Activated CD8-positive, alpha-beta T cell treated with anti-CD3 and anti-CD28 coated beads for 36 hours (primary cell): ENCODE results near the gene CYBRD1. TPM values are rescaled to one million over a fixed set of nuclear protein-coding genes. Genes with fewer than 3 reads are reported as not detected.

Experiments
- ATAC-seq: fragments of 200-7000 bp; cut with Tn5 transposase; one replicate; pipeline ENCODE4 v1.10.0; 2021; ENCODE audit warnings: mild to moderate bottlenecking, moderate library complexity
- CTCF ChIA-PET: fragments of 350-600 bp; sonication (Branson Sonifier 250); formaldehyde crosslinking; loops from one replicate; lab custom pipeline; 2021; ENCODE audit warnings: antibody characterized with exemption; lab: Charles Lee
- POLR2A ChIA-PET: fragments of 350-600 bp; sonication (Branson Sonifier 250); formaldehyde crosslinking; loops from one replicate; lab custom pipeline; 2021; ENCODE audit warnings: antibody characterized with exemption; lab: Charles Lee
- DNase-seq: peaks from one replicate; pipeline ENCODE4 v3.0.0-alpha.2; 2020
- H3K27ac Mint-ChIP-seq: one replicate; pipeline ENCODE4 v1.8.0; 2021; ENCODE audit warnings: mild to moderate bottlenecking, mixed read lengths
- H3K27me3 Mint-ChIP-seq: one replicate; pipeline ENCODE4 v1.8.0; 2021; ENCODE audit warnings: mixed read lengths
- H3K36me3 Mint-ChIP-seq: one replicate; pipeline ENCODE4 v1.8.0; 2021; ENCODE audit warnings: low read depth, mixed read lengths
- H3K4me1 Mint-ChIP-seq: one replicate; pipeline ENCODE4 v1.8.0; 2021; ENCODE audit warnings: low read depth, mixed read lengths
- H3K4me3 Mint-ChIP-seq: one replicate; pipeline ENCODE4 v1.8.0; 2021; ENCODE audit warnings: mild to moderate bottlenecking, moderate library complexity, mixed read lengths
- H3K9me3 Mint-ChIP-seq: one replicate; pipeline ENCODE4 v1.8.0; 2021; ENCODE audit warnings: mixed read lengths
- CTCF ChIP-seq: fragments of 200-600 bp; IDR thresholded peaks from one replicate; pipeline ENCODE4 v1.8.0; 2022; ENCODE audit warnings: antibody characterized with exemption, mild to moderate bottlenecking
- intact Hi-C: fragments of 100-400 bp; cut with micrococcal nuclease; formaldehyde crosslinking; loops from one replicate; pipeline ENCODE4 v1.10.0; 2022
- total RNA-seq, 2 experiments: library from RNA; stranded (reverse); gene quantifications; one replicate each; pipeline ENCODE4 v1.2.3, GENCODE V29; 2021

CYBRD1 gene
- total RNA-seq, 2 experiments from 2014 or later, result 0.79 to 1.2 TPM

- no peak for ATAC-seq
- H3K27ac Mint-ChIP-seq, result no peak overlapping the region
Observed at GRCh38 chr2:171595896-171596295, 73.6 kb downstream of the CYBRD1 start.

GRCh38 chr2:171598713-171599319 lies 76.5 kb downstream of the CYBRD1 start:
- CTCF ChIA-PET, result interaction anchor here (0.6 to 3.1 kb wide), 39 partner anchors 8 to 864 kb away, joined by 3 to 28 read pairs (median 3); partner anchors contain the start of genes DYNC1I2 and GAD1
- peaks cover 4% of the 10 kb centered on the region for H3K27me3 Mint-ChIP-seq
- intact Hi-C loops, result loop anchor here (5.0 to 10.0 kb wide), 2 partner anchors 506 to 1093 kb away; partner anchors contain the start of gene DLX2

More at GRCh38 chr2:171595896-171596295, 73.6 kb downstream of the CYBRD1 start:
- CTCF ChIA-PET, result interaction anchor here (1.3 to 2.9 kb wide), 3 partner anchors 11 to 26 kb away, joined by 3 to 11 read pairs (median 3); no protein-coding TSS in a partner anchor
- Mint-ChIP-seq H3K9me3 (peaks cover 1% of the 10 kb centered on the region), H3K27me3 (peaks cover 2% of the 10 kb centered on the region), H3K4me3 (no peak overlapping the region), H3K4me1 (peaks cover 2% of the 10 kb centered on the region), H3K36me3 (no peaks in the 10 kb centered on the region)
- POLR2A ChIA-PET, result no interaction called here
- intact Hi-C loops, result loop anchor here (5.0 to 10.0 kb wide), 2 partner anchors 509 to 1096 kb away; partner anchors contain the start of gene DLX2
- TF ChIP-seq CTCF, result no peak
- no peak for DNase-seq

DNA sequence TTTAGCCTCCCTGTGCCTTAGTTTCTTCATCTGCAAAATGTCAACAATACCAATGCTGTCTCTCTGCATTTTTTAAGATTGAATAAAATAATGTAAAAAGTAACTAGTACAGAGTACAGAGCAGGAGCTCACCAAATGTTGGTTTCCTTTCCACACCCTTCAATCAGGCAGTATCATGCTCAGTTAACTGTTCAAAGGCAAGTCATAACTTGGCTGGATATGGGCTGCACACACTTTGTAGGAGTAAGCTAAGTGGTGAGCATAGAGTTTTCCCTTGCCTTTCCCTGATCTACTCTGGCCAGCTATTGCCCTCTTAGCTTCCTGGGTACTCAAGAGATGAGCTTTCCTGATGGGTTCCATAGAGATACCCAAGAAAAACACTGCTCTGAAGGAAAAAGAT lies 77.9 kb downstream of the CYBRD1 start:
- no peak overlapping the region for H3K4me3 Mint-ChIP-seq
- H3K36me3 Mint-ChIP-seq, result no peaks in the 10 kb centered on the region
- no peak overlapping the region for H3K27ac Mint-ChIP-seq
- CTCF ChIA-PET, result interaction anchor here (0.8 to 3.1 kb wide), 6 partner anchors 12 to 527 kb away, joined by 3 to 28 read pairs (median 8); partner anchors contain the start of gene DYNC1I2
- no peak for DNase-seq
- peaks cover 2% of the 10 kb centered on the region for H3K4me1 Mint-ChIP-seq
- TF ChIP-seq CTCF, result no peak
- H3K27me3 Mint-ChIP-seq, result peaks cover 4% of the 10 kb centered on the region
- POLR2A ChIA-PET, result no interaction called here
- ATAC-seq, result no peak
- intact Hi-C loops, result no loop called here
- no peaks in the 10 kb centered on the region for H3K9me3 Mint-ChIP-seq

More at GRCh38 chr2:171598713-171599319, 76.5 kb downstream of the CYBRD1 start:
- Mint-ChIP-seq H3K27ac (no peak overlapping the region), H3K4me3 (no peak overlapping the region), H3K4me1 (peaks cover 2% of the 10 kb centered on the region), H3K36me3 (no peaks in the 10 kb centered on the region), H3K9me3 (no peaks in the 10 kb centered on the region)
- peak; percentile 100 for ATAC-seq
- TF ChIP-seq CTCF, result peak; percentile 79
- peak; percentile 63 for DNase-seq
- POLR2A ChIA-PET, result interaction anchor here (0.6 to 0.8 kb wide), 2 partner anchors 14 to 51 kb away, joined by 3 to 4 read pairs; no protein-coding TSS in a partner anchor

GRCh38 chr2:171602352-171602751 lies 80.1 kb downstream of the CYBRD1 start:
- no peaks in the 10 kb centered on the region for H3K9me3 Mint-ChIP-seq
- peaks cover 2% of the 10 kb centered on the region for H3K4me1 Mint-ChIP-seq
- DNase-seq (no peak), ATAC-seq (no peak)
- H3K4me3 Mint-ChIP-seq, result no peak overlapping the region
- H3K27ac Mint-ChIP-seq, result no peak overlapping the region
- intact Hi-C loops, result no loop called here
- H3K36me3 Mint-ChIP-seq, result no peaks in the 10 kb centered on the region
- POLR2A ChIA-PET, result no interaction called here
- H3K27me3 Mint-ChIP-seq, result peaks cover 4% of the 10 kb centered on the region
- CTCF ChIA-PET, result interaction anchor here (0.9 to 1.5 kb wide), 2 partner anchors 18 to 859 kb away, joined by 3 read pairs; no protein-coding TSS in a partner anchor
- no peak for TF ChIP-seq CTCF

Other genes starting within 250 kb of the CYBRD1 start
- 10 to 100 TPM; 43.4 to 44.8 TPM for gene METTL8, start 88.5 kb upstream of the CYBRD1 start, total RNA-seq
- gene DCAF17, start 88.2 kb upstream of the CYBRD1 start, total RNA-seq, result 10 to 100 TPM; 19.0 to 20.1 TPM
- 10 to 100 TPM; 39.9 to 40.0 TPM for gene DYNC1I2, start 165.0 kb downstream of the CYBRD1 start, total RNA-seq